ENCODE results near the gene PIP4K2B.
A peak's percentile ranks its signal among the peaks of the same experiment; 100 is the strongest.
"Not testable (repeated sequence)": the region's sequence is repeated elsewhere in the genome, so short reads cannot be mapped to it uniquely, and the experiment has no call there.

Gene PIP4K2B

GRCh38 chr17:38799501-38800236 lies at the start of gene PIP4K2B:
Gene PIP4K2B (minus strand): TSS chr17:38799556. CDS start chr17:38799424, 132 bp downstream.
- peak; percentile 99 for DNase-seq

- DNase-seq: no peak
These were observed 49.2 kb upstream of the PIP4K2B start for GRCh38 chr17:38848557-38848891.

GRCh38 chr17:38844261-38844757 lies 45.0 kb upstream of the PIP4K2B start:
- DNase-seq: no peak

GRCh38 chr17:38825762-38826247 lies 26.4 kb upstream of the PIP4K2B start:
- no peak for DNase-seq

GRCh38 chr17:38824899-38825761 lies 25.8 kb upstream of the PIP4K2B start, which contains the start of gene CWC25:
Gene CWC25 (minus strand): TSS chr17:38825321. CDS start chr17:38825183, 138 bp downstream.
- DNase-seq: peak; percentile 96

GRCh38 chr17:38815576-38816193 lies 16.3 kb upstream of the PIP4K2B start:
- DNase-seq: peak; percentile 53

GRCh38 chr17:38809828-38810227 lies 10.5 kb upstream of the PIP4K2B start:
- no peak for DNase-seq

GRCh38 chr17:38800237-38800760 lies 943 bp upstream of the PIP4K2B start:
- DNase-seq: no peak

GRCh38 chr17:38798614-38799500 lies 499 bp downstream of the PIP4K2B start:
- DNase-seq: peak; percentile 81

GRCh38 chr17:38797828-38798227 lies 1.5 kb downstream of the PIP4K2B start:
- no peak for DNase-seq

- no peak for DNase-seq
These were observed 2.2 kb downstream of the PIP4K2B start for GRCh38 chr17:38797158-38797490.

- no peak for DNase-seq
These were observed 2.8 kb downstream of the PIP4K2B start for GRCh38 chr17:38796451-38797157.

- no peak for DNase-seq
These were observed 5.1 kb downstream of the PIP4K2B start for GRCh38 chr17:38794221-38794620.

GRCh38 chr17:38791162-38791561 lies 8.2 kb downstream of the PIP4K2B start:
- DNase-seq: no peak

- not testable (repeated sequence) for DNase-seq
These were observed 9.1 kb downstream of the PIP4K2B start for GRCh38 chr17:38790148-38790707.

- DNase-seq: no peak
These were observed 10.2 kb downstream of the PIP4K2B start for GRCh38 chr17:38789185-38789584.

GRCh38 chr17:38787999-38788398 lies 11.4 kb downstream of the PIP4K2B start:
- not testable (repeated sequence) for DNase-seq

GRCh38 chr17:38786372-38786771 lies 13.0 kb downstream of the PIP4K2B start:
- DNase-seq: no peak

GRCh38 chr17:38783227-38783626 lies 16.1 kb downstream of the PIP4K2B start:
- no peak for DNase-seq

GRCh38 chr17:38779965-38780752 lies 19.2 kb downstream of the PIP4K2B start:
- DNase-seq: no peak
